Neuronal stem cell (in vitro differentiated cells): Measurements from ENCODE around the gene PET100.
A peak's percentile ranks its signal among the peaks of the same experiment; 100 is the strongest.

ENCODE experiments used
- DNase-seq: peaks from one replicate; pipeline ENCODE4 v3.0.0-alpha.2; 2013; ENCODE audit warnings: low spot score
- H2AFZ ChIP-seq: one replicate; pipeline ENCODE4 v1.6.1; 2013; ENCODE audit warnings: mild to moderate bottlenecking, low read length, inconsistent platforms
- H2AK5ac ChIP-seq: 2 replicates; pipeline ENCODE4 v1.6.1; 2013; ENCODE audit warnings: low read depth, mild to moderate bottlenecking, inconsistent platforms, low read length, moderate library complexity, mixed read lengths
- H2BK120ac ChIP-seq: 2 replicates; pipeline ENCODE4 v1.6.1; 2013; ENCODE audit warnings: low read depth, mild to moderate bottlenecking, inconsistent platforms, low read length, moderate library complexity, mixed read lengths
- H2BK12ac ChIP-seq: one replicate; pipeline ENCODE4 v1.6.1; 2013; ENCODE audit warnings: low read length, inconsistent platforms
- H2BK15ac ChIP-seq: 2 replicates; pipeline ENCODE4 v1.6.1; 2013; ENCODE audit warnings: mild to moderate bottlenecking, low read length, inconsistent platforms, mixed read lengths
- H2BK5ac ChIP-seq: one replicate; pipeline ENCODE4 v1.6.1; 2013; ENCODE audit warnings: inconsistent platforms, mild to moderate bottlenecking, low read length, moderate library complexity
- H3K14ac ChIP-seq: one replicate; pipeline ENCODE4 v1.6.1; 2013; ENCODE audit warnings: low read length, inconsistent platforms
- H3K18ac ChIP-seq: 2 replicates; pipeline ENCODE4 v1.6.1; 2013; ENCODE audit warnings: low read length, inconsistent platforms
- H3K23ac ChIP-seq: 2 replicates; pipeline ENCODE4 v1.6.1; 2013; ENCODE audit warnings: low read depth, mild to moderate bottlenecking, mixed read lengths, low read length, inconsistent platforms; ENCODE audit not compliant: poor library complexity
- H3K27ac ChIP-seq: replicated peaks from 3 replicates; pipeline ENCODE4 v1.5.1; 2013; ENCODE audit warnings: low read length, inconsistent platforms
- H3K27me3 ChIP-seq, 3 experiments: 2 replicates each; pipeline ENCODE4 v1.6.1; 2013; ENCODE audit warnings: low read length in 3 of 3, mild to moderate bottlenecking in 2 of 3, inconsistent platforms in 1 of 3, low read depth in 1 of 3, mixed read lengths in 1 of 3, moderate library complexity in 1 of 3; ENCODE audit not compliant: control insufficient read depth in 3 of 3, insufficient read depth in 3 of 3
- H3K36me3 ChIP-seq, 2 donors: replicated peaks in 1 of 2; 2 replicates each; pipeline ENCODE4 v1.6.1; 2013; ENCODE audit warnings: low read length in 2 of 2; ENCODE audit not compliant: control insufficient read depth in 2 of 2, insufficient read depth in 2 of 2
- H3K4ac ChIP-seq: 2 replicates; pipeline ENCODE4 v1.6.1; 2013; ENCODE audit warnings: inconsistent platforms, mild to moderate bottlenecking, low read length, moderate library complexity
- H3K4me1 ChIP-seq, 2 donors: 1 replicate in 1 of 2; 2 replicates in 1 of 2; pipeline ENCODE4 v1.6.1; 2013; ENCODE audit warnings: low read length in 2 of 2, low read depth in 1 of 2; ENCODE audit not compliant: control insufficient read depth in 2 of 2, insufficient read depth in 1 of 2
- H3K4me2 ChIP-seq: one replicate; pipeline ENCODE4 v1.6.1; 2013; ENCODE audit warnings: mild to moderate bottlenecking, low read length, inconsistent platforms; ENCODE audit not compliant: insufficient read depth, poor library complexity, severe bottlenecking
- H3K4me3 ChIP-seq, 2 donors: 2 replicates each; pipeline ENCODE4 v1.5.1; 2013; ENCODE audit warnings: low read length in 2 of 2, mild to moderate bottlenecking in 2 of 2, inconsistent platforms in 1 of 2, moderate library complexity in 1 of 2
- H3K79me1 ChIP-seq: one replicate; pipeline ENCODE4 v1.6.1; 2013; ENCODE audit warnings: low read depth, mild to moderate bottlenecking, inconsistent platforms, low read length, moderate library complexity
- H3K9ac ChIP-seq: one replicate; pipeline ENCODE4 v1.6.1; 2013; ENCODE audit warnings: mild to moderate bottlenecking, low read depth, low read length, inconsistent platforms; ENCODE audit not compliant: poor library complexity
- H3K9me3 ChIP-seq, 2 donors: replicated peaks in 1 of 2; 2 replicates each; pipeline versions ENCODE3 to v1.6.1; 2013; ENCODE audit warnings: low read length in 2 of 2, mild to moderate bottlenecking in 2 of 2, inconsistent platforms in 1 of 2, low read depth in 1 of 2, mixed read lengths in 1 of 2, moderate library complexity in 1 of 2; ENCODE audit not compliant: control insufficient read depth in 2 of 2, insufficient read depth in 1 of 2
- H4K8ac ChIP-seq: one replicate; pipeline ENCODE4 v1.6.1; 2013; ENCODE audit warnings: low read depth, mild to moderate bottlenecking, inconsistent platforms, low read length, moderate library complexity
- H4K91ac ChIP-seq: one replicate; pipeline ENCODE4 v1.6.1; 2013; ENCODE audit warnings: low read length, low read depth, mild to moderate bottlenecking, inconsistent platforms; ENCODE audit not compliant: poor library complexity
- whole genome bisulfite sequencing, 2 donors: extraction: QIAGEN DNeasy Blood & Tissue Kit; methylation state at CpG; one replicate each; pipeline ENCODE4 v1.1.7; 2013; ENCODE audit warnings: missing lambda C conversion rate in 2 of 2, mixed read lengths in 1 of 2; ENCODE audit not compliant: insufficient read length in 2 of 2, insufficient replicate concordance in 1 of 2; ENCODE audit errors: extremely low coverage in 2 of 2; 5-methylcytosine and 5-hydroxymethylcytosine counted together

PET100 gene

GRCh38 chr19:7646426-7646700, 16.8 kb downstream of the PET100 start:
- Histone ChIP-seq H3K23ac (no peak overlapping the region), H3K4me3 (no peak overlapping the region), H3K14ac (no peak overlapping the region), H2BK12ac (no peak overlapping the region), H3K18ac (no peak overlapping the region), H3K36me3 (no peaks in the 10 kb centered on the region), H2AK5ac (peak overlapping the region; percentile 74), H2BK5ac (no peak overlapping the region), H2BK15ac (no peak overlapping the region), H3K9ac (no peak overlapping the region), H3K9me3 (no peaks in the 10 kb centered on the region), H3K4me1 (no peaks in the 10 kb centered on the region), H4K8ac (no peak overlapping the region), H3K4me2 (no peak overlapping the region), H3K27ac (no peak overlapping the region), H3K79me1 (peaks cover 2% of the 10 kb centered on the region), H2BK120ac (no peak overlapping the region), H3K4ac (no peak overlapping the region), H4K91ac (no peak overlapping the region), H3K27me3 (peaks cover 0 to 22% (median 4%) of the 10 kb centered on the region in 3 experiments), H2AFZ (no peak overlapping the region)
- DNase-seq, result no peak
- WGBS, 2 donors, result no CpG with 5 or more reads among the region's 8 CpGs

- no peak overlapping the region for H3K18ac ChIP-seq
- H3K79me1 ChIP-seq, result peaks cover 2% of the 10 kb centered on the region
- H3K23ac ChIP-seq, result no peak overlapping the region
- no peak overlapping the region for H3K14ac ChIP-seq
- no peak overlapping the region for H3K27ac ChIP-seq
- no peak for DNase-seq
- no peak overlapping the region for H2BK12ac ChIP-seq
- no peak overlapping the region for H3K9ac ChIP-seq
- no peak overlapping the region for H3K4me2 ChIP-seq
- H2BK15ac ChIP-seq, result no peak overlapping the region
- peaks cover 0 to 22% (median 5%) of the 10 kb centered on the region in 3 experiments for H3K27me3 ChIP-seq
- H2AFZ ChIP-seq, result no peak overlapping the region
- no peak overlapping the region for H2AK5ac ChIP-seq
- peaks cover 0 to under 1% of the 10 kb centered on the region in 2 donors for H3K4me1 ChIP-seq
- H3K9me3 ChIP-seq, result no peaks in the 10 kb centered on the region
- no peak overlapping the region for H2BK120ac ChIP-seq
- no peak overlapping the region for H3K4ac ChIP-seq
- H4K91ac ChIP-seq, result no peak overlapping the region
- no CpG with 5 or more reads among the region's 26 CpGs for WGBS, 2 donors
- H3K4me3 ChIP-seq, result no peak overlapping the region
- H3K36me3 ChIP-seq, result no peaks in the 10 kb centered on the region
- no peak overlapping the region for H2BK5ac ChIP-seq
- no peak overlapping the region for H4K8ac ChIP-seq
Observed at GRCh38 chr19:7647156-7647555, 17.6 kb downstream of the PET100 start.

- peaks cover 2 to 3% of the 10 kb centered on the region in 2 donors for H3K4me1 ChIP-seq
- no CpG with 5 or more reads among the region's 15 CpGs for WGBS, 2 donors
- H2BK5ac ChIP-seq, result no peak overlapping the region
- H3K23ac ChIP-seq, result no peak overlapping the region
- H3K4ac ChIP-seq, result no peak overlapping the region
- H2BK120ac ChIP-seq, result no peak overlapping the region
- H3K27me3 ChIP-seq, result peaks cover 0 to 26% (median 5%) of the 10 kb centered on the region in 3 experiments
- H3K27ac ChIP-seq, result no peak overlapping the region
- no peak overlapping the region for H4K91ac ChIP-seq
- H2BK12ac ChIP-seq, result no peak overlapping the region
- H3K36me3 ChIP-seq, result no peaks in the 10 kb centered on the region
- H3K18ac ChIP-seq, result no peak overlapping the region
- H3K79me1 ChIP-seq, result peaks cover 2% of the 10 kb centered on the region
- H3K14ac ChIP-seq, result no peak overlapping the region
- no peak overlapping the region for H3K4me2 ChIP-seq
- H2AFZ ChIP-seq, result no peak overlapping the region
- no peaks in the 10 kb centered on the region for H3K9me3 ChIP-seq
- DNase-seq, result no peak
- H2AK5ac ChIP-seq, result no peak overlapping the region
- H2BK15ac ChIP-seq, result no peak overlapping the region
- H4K8ac ChIP-seq, result no peak overlapping the region
- H3K4me3 ChIP-seq, result no peak overlapping the region
- no peak overlapping the region for H3K9ac ChIP-seq
Observed at GRCh38 chr19:7648265-7649014, 18.8 kb downstream of the PET100 start.

- H3K4ac ChIP-seq, result no peak overlapping the region
- no peak overlapping the region for H3K14ac ChIP-seq
- no peak overlapping the region for H3K9ac ChIP-seq
- no peak overlapping the region for H2BK5ac ChIP-seq
- no peak overlapping the region for H3K23ac ChIP-seq
- H4K8ac ChIP-seq, result no peak overlapping the region
- peak overlapping the region; percentile 54 for H2AK5ac ChIP-seq
- peaks cover under 1% of the 10 kb centered on the region for H3K79me1 ChIP-seq
- no peak overlapping the region for H2BK120ac ChIP-seq
- WGBS, 2 donors, result no CpG with 5 or more reads among the region's 2 CpGs
- H3K27ac ChIP-seq, result no peak overlapping the region
- no peak overlapping the region for H2BK12ac ChIP-seq
- no peak overlapping the region for H3K4me3 ChIP-seq
- peaks cover 0 to 26% (median 5%) of the 10 kb centered on the region in 3 experiments for H3K27me3 ChIP-seq
- no peak overlapping the region for H3K4me2 ChIP-seq
- no peak overlapping the region for H4K91ac ChIP-seq
- H3K9me3 ChIP-seq, result no peaks in the 10 kb centered on the region
- peaks cover 2 to 3% of the 10 kb centered on the region in 2 donors for H3K4me1 ChIP-seq
- H2BK15ac ChIP-seq, result no peak overlapping the region
- H3K36me3 ChIP-seq, result no peaks in the 10 kb centered on the region
- no peak for DNase-seq
- H3K18ac ChIP-seq, result no peak overlapping the region
- H2AFZ ChIP-seq, result no peak overlapping the region
Observed at GRCh38 chr19:7650148-7650547, 20.6 kb downstream of the PET100 start.
